H1 (cell line): ENCODE measurements around the gene KAT2A. TPM values are rescaled to one million over a fixed set of nuclear protein-coding genes. Genes with fewer than 3 reads are reported as not detected.

ENCODE experiments used
- ATF3 ChIP-seq: IDR thresholded peaks from 2 replicates; pipeline ENCODE4 v1.6.1; 2011; ENCODE audit warnings: low read depth, mild to moderate bottlenecking, low read length; ENCODE audit not compliant: insufficient read depth
- CBX8 ChIP-seq: fragments of 300-800, 300-1000 bp; sonication (generic); IDR thresholded peaks from 2 replicates; pipeline ENCODE4 v1.7.1; 2016; ENCODE audit warnings: low read depth, low read length, borderline replicate concordance
- CHD7 ChIP-seq: fragments of 300-600 bp; sonication (generic); IDR thresholded peaks from 2 replicates; pipeline ENCODE4 v1.7.1; 2012; ENCODE audit warnings: low read length, moderate library complexity, mild to moderate bottlenecking, inconsistent platforms; ENCODE audit not compliant: insufficient replicate concordance
- CREB1 ChIP-seq: IDR thresholded peaks from 2 replicates; pipeline ENCODE4 v1.6.1; 2012; ENCODE audit warnings: inconsistent platforms
- CTBP2 ChIP-seq: IDR thresholded peaks from 2 replicates; pipeline ENCODE4 v1.7.0; 2011; ENCODE audit warnings: borderline replicate concordance, mild to moderate bottlenecking, moderate library complexity, mixed read lengths, low read length; ENCODE audit not compliant: insufficient read depth, insufficient read length
- EGR1 ChIP-seq: IDR thresholded peaks from 2 replicates; pipeline ENCODE4 v1.6.1; 2011; ENCODE audit warnings: low read depth, low read length, borderline replicate concordance
- POLR2A ChIP-seq, 2 experiments: IDR thresholded peaks; 1 replicate in 1 of 2; 2 replicates in 1 of 2; pipeline ENCODE4 v1.6.1; 2011; ENCODE audit warnings: low read depth in 2 of 2, low read length in 2 of 2, mild to moderate bottlenecking in 2 of 2; ENCODE audit errors: control extremely low read depth in 1 of 2
- POU5F1 ChIP-seq: IDR thresholded peaks from 2 replicates; pipeline ENCODE4 v1.6.1; 2011; ENCODE audit warnings: low read depth, mild to moderate bottlenecking, low read length, moderate library complexity
- RFX5 ChIP-seq: IDR thresholded peaks from 2 replicates; pipeline ENCODE4 v1.6.1; 2011; ENCODE audit warnings: low read depth, low read length, improper control_type of control experiment, borderline replicate concordance
- SP4 ChIP-seq: IDR thresholded peaks from 2 replicates; pipeline ENCODE4 v1.6.1; 2012; ENCODE audit warnings: low read length, inconsistent platforms
- TBP ChIP-seq: IDR thresholded peaks from 2 replicates; pipeline ENCODE4 v1.6.1; 2011; ENCODE audit warnings: low read depth, low read length, improper control_type of control experiment
- polyA plus RNA-seq, 7 experiments: library from polyadenylated mRNA; depleted of rRNA in 3 of 7; stranded (reverse) in 5 of 7; unstranded in 2 of 7; fragments of >200 nt in 5 of 7; fragments of 200-250 nt in 2 of 7; gene quantifications; 1 replicate in 5 of 7; 2 replicates in 1 of 7; 4 replicates in 1 of 7; pipeline versions ENCODE4 v1.2.1 to v1.2.3, GENCODE V29; 2011 to 2013; ENCODE audit warnings: missing spikeins in 2 of 7, mixed read lengths in 2 of 7
- total RNA-seq: library from RNA; stranded (reverse); fragmentation: NEBNext Ultra II Directional; extraction: Animal tissue kit (Norgen Biotek cat#: 25700); gene quantifications from 2 replicates; pipeline ENCODE4 v1.2.1, GENCODE V29; 2021

The KAT2A gene
- total and polyA plus RNA-seq, 2 of the 8 experiments (the other 6 are each of a cell fraction or from before 2014, with no cell fraction given): 34.2 to 40.1 TPM

- TF ChIP-seq TBP (no peak), ATF3 (no peak), EGR1 (no peak), CHD7 (no peak), SP4 (no peak), RFX5 (no peak), CREB1 (peak; percentile 33; the same call in 1 of the 2 replicates), CBX8 (no peak), POLR2A (IDR thresholded peaks at IDR 0.05; ENCODE audit: control extremely low read depth in 1 of 2, low read depth in 2 of 2, low read length in 2 of 2) (no peak), POU5F1 (no peak), CTBP2 (peak; percentile 56)
Measured at GRCh38 chr17:42163113-42163512, 41.9 kb upstream of the KAT2A start (continued).
